IPS-NIHi7 (cell line): ENCODE results near the gene CCDC68.

ENCODE experiments used
- DNase-seq: peaks from one replicate; pipeline ENCODE4 v3.0.0; 2012; ENCODE audit warnings: mixed read lengths; ENCODE audit errors: extremely low spot score

Gene CCDC68

GRCh38 chr18:54961016-54961423 is 1.8 kb upstream of the CCDC68 start:
- DNase-seq: no peak

GRCh38 chr18:54960197-54960596 is 936 bp upstream of the CCDC68 start:
- no peak for DNase-seq

GRCh38 chr18:54957996-54958395 is 1.3 kb downstream of the CCDC68 start:
- no peak for DNase-seq

GRCh38 chr18:54957296-54957832 is 1.9 kb downstream of the CCDC68 start:
- DNase-seq: no peak

GRCh38 chr18:54956506-54956905 is 2.8 kb downstream of the CCDC68 start:
- DNase-seq: no peak

- DNase-seq: no peak
Measured at GRCh38 chr18:54952026-54952425, 7.2 kb downstream of the CCDC68 start.

GRCh38 chr18:54950221-54950620 is 9.0 kb downstream of the CCDC68 start:
- DNase-seq: no peak

GRCh38 chr18:54949588-54949987 is 9.7 kb downstream of the CCDC68 start:
- no peak for DNase-seq

- no peak for DNase-seq
Measured at GRCh38 chr18:54948350-54948837, 10.9 kb downstream of the CCDC68 start.

GRCh38 chr18:54947091-54947490 is 12.2 kb downstream of the CCDC68 start:
- DNase-seq: no peak

- no peak for DNase-seq
Measured at GRCh38 chr18:54946149-54946581, 13.1 kb downstream of the CCDC68 start.

GRCh38 chr18:54945576-54946125 is 13.6 kb downstream of the CCDC68 start:
- DNase-seq: no peak

GRCh38 chr18:54942569-54942968 is 16.7 kb downstream of the CCDC68 start:
- no peak for DNase-seq

GRCh38 chr18:54942144-54942543 is 17.1 kb downstream of the CCDC68 start:
- no peak for DNase-seq

- DNase-seq: no peak
Measured at GRCh38 chr18:54939361-54939917, 19.8 kb downstream of the CCDC68 start.

- no peak for DNase-seq
Measured at GRCh38 chr18:54938506-54938905, 20.8 kb downstream of the CCDC68 start.

GRCh38 chr18:54932472-54932871 is 26.8 kb downstream of the CCDC68 start:
- DNase-seq: no peak

GRCh38 chr18:54931152-54931551 is 28.1 kb downstream of the CCDC68 start:
- no peak for DNase-seq

GRCh38 chr18:54928236-54928635 is 31.0 kb downstream of the CCDC68 start:
- no peak for DNase-seq

- DNase-seq: no peak
Measured at GRCh38 chr18:54926593-54927325, 32.5 kb downstream of the CCDC68 start.

GRCh38 chr18:54924948-54925347 is 34.3 kb downstream of the CCDC68 start:
- no peak for DNase-seq

GRCh38 chr18:54923339-54923956 is 35.8 kb downstream of the CCDC68 start:
- no peak for DNase-seq
